ENCODE measurements around the gene CYSTM1.

GRCh38 chr5:140176031-140176387, 1.0 kb downstream of the CYSTM1 start:
- TF ChIP-seq, protein P1, sequence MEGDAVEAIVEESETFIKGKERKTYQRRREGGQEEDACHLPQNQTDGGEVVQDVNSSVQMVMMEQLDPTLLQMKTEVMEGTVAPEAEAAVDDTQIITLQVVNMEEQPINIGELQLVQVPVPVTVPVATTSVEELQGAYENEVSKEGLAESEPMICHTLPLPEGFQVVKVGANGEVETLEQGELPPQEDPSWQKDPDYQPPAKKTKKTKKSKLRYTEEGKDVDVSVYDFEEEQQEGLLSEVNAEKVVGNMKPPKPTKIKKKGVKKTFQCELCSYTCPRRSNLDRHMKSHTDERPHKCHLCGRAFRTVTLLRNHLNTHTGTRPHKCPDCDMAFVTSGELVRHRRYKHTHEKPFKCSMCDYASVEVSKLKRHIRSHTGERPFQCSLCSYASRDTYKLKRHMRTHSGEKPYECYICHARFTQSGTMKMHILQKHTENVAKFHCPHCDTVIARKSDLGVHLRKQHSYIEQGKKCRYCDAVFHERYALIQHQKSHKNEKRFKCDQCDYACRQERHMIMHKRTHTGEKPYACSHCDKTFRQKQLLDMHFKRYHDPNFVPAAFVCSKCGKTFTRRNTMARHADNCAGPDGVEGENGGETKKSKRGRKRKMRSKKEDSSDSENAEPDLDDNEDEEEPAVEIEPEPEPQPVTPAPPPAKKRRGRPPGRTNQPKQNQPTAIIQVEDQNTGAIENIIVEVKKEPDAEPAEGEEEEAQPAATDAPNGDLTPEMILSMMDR (IDR thresholded peaks at IDR 0.05; ENCODE audit: low read depth, low read length, poor library complexity, severe bottlenecking), result no peak
- no peak for TF ChIP-seq EZH2phosphoT487 (IDR thresholded peaks at IDR 0.05; ENCODE audit: borderline replicate concordance, low read length)

All from DOHH2 (cell line).